GM18861 (cell line): ENCODE data around the gene LGALS9C.
"Not testable (repeated sequence)": the region's sequence is repeated elsewhere in the genome, so short reads cannot be mapped to it uniquely, and the experiment has no call there.

Experiments used
- ATAC-seq: cut with Tn5 transposase; IDR thresholded peaks from one replicate; pipeline ENCODE4 v1.9.1; 2021; ENCODE audit not compliant: unreplicated experiment

The LGALS9C gene

DNA sequence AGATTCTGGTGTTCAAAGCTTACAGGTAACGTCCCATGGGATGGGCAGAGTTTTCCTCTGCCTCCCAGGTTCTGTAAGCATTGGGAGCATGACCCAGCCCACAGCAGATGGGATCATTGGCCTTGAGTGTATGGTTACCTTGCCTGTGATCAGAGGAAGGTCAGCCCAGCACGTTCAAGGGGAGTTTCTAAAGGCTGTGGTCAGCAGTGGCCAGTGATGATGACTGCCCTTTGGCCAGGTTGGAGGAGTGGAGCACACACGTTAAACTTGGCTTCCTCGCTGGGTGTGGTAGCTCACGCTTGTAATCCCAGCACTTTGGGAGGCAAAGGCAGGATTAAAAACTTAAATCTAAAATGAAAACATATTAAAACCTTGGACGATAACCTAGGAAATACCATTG lies 51.8 kb downstream of the LGALS9C start:
- ATAC-seq, result not testable (repeated sequence)

DNA sequence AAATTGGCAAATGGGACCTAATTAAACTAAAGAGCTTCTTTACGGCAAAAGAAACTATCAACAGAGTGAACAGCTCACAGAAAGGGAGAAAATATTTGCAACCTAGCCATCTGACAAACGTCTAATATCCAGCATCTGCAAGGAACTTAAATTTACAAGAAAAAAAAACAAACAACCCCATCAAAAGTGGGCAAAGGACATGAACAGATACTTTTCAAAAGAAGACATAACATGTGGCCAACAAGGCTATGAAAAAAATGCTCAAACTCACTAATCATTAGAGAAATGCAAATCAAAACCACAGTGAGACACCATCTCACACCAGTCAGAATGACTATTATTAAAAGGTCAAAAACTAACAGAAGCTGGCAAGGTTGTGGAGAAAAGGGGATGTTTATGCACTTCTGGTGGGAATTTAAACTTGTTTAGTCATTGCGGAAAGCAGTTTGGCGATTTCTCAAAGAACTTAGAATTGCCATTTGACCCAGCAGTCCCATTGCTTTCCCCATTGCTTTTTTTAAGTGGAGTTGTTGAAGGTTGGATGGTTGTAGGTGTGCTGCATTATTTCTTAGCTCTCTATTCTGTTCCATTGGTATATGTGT lies 52.4 kb downstream of the LGALS9C start:
- ATAC-seq, result not testable (repeated sequence)

DNA sequence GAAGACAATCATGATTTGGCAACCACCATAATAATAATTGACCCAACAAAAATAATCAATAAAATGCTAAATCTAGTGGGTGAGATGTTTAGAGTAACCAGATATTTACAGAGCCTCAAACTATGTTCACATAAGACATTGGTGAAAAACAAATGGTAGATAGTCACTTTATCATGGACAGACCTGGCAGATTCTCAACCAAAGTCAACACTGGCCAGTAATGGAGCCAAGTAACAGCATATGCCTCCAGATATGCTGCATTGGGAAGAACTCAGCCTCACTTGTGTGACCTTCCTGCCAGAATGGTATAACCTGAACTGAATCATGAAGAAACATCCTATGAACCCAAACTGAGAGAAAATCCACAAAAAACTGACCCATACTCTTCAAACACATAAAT lies 53.8 kb downstream of the LGALS9C start:
- ATAC-seq, result not testable (repeated sequence)

DNA sequence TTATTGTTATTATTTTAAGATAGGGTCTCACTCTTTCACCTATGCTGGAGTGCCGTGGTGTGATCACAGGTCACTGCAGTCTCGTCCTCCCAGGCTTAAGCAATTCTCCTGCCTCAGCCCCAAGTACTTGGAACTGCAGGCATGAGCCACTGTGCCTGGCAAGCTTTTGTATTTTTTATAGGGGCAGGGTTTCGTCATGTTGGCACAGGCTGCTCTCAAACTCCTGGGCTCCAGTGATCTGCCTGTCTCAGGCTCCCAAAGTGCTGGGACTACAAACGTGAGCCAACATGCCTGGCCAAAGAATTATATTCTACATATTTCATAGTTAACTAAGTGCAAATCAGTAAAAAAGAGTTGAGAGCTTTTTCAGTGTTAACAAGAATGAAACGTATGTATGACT lies 65.6 kb downstream of the LGALS9C start:
- ATAC-seq, result not testable (repeated sequence)

DNA sequence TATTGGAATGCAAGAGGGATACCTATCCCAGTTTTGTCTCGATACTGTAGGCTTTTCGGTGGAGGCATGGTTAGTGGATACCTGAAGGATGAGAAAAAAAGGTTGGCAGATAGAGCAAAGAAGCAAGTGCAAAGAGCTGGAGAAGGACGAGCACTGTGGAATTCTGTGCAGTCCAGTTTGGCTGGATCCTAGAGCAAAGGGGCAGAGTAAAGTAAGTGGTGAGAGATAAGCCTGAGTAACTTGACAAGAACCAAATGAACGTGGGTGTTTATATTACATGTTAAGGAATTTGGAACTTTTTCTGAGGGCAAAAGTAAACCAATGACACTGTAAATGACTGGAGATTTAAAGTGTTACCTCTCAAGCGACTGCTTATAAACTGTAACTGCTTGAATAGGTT lies 66.3 kb downstream of the LGALS9C start:
- ATAC-seq, result not testable (repeated sequence)
